HS-5 (cell line): ENCODE measurements around the gene DQX1.
"Not testable (repeated sequence)": the region's sequence is repeated elsewhere in the genome, so short reads cannot be mapped to it uniquely, and the experiment has no call there.

Experiments
- DNase-seq: peaks from one replicate; pipeline ENCODE4 v3.0.0-alpha.2; 2012; ENCODE audit warnings: low read depth

DQX1 gene, protein sequence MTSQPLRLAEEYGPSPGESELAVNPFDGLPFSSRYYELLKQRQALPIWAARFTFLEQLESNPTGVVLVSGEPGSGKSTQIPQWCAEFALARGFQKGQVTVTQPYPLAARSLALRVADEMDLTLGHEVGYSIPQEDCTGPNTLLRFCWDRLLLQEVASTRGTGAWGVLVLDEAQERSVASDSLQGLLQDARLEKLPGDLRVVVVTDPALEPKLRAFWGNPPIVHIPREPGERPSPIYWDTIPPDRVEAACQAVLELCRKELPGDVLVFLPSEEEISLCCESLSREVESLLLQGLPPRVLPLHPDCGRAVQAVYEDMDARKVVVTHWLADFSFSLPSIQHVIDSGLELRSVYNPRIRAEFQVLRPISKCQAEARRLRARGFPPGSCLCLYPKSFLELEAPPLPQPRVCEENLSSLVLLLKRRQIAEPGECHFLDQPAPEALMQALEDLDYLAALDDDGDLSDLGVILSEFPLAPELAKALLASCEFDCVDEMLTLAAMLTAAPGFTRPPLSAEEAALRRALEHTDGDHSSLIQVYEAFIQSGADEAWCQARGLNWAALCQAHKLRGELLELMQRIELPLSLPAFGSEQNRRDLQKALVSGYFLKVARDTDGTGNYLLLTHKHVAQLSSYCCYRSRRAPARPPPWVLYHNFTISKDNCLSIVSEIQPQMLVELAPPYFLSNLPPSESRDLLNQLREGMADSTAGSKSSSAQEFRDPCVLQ

DNA sequence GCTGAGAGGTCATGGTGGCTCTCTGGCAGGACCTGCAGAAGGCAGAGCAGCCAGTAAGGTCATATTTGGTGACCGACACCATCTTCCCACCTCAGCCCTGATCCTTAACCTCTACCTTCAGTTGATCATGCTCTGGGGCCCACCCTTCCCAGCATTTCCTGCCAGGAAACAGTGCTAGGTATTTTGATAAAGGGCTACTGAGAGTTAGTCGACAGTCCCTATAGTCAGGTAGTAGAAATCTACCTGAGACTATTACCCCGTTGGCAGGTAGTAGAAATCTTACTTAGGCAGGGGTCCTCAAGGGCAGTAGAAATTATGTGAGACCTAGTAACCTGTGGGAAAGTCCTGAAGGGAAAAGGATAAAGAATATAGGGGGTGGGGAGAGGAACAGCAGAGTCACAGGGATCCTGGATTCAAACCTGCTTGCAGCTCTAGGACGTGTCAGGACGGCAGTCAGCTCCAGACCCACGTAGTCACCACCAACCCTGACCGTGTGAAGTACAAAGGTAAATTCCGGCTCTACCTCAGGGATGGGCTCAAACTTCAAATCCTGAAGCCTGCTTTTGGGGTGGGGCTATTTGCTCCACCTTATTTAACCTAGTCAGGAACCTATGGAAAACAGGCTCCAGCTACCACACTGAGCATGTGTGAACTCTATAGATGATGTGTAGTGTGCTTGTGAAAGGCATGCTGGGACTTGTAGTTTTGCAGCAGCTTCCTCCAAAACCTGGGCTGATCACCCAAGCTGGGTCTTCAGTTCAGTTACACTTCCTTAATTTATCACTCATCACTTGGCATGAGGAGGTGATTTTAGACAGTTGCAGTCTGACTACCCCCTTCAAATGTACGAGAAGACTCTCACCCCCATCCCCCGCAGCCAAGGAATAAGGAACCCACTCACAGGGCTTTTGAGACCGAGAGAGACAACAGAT lies at the start of gene DQX1:
TSS of gene DQX1 (minus strand) at position 515 of the 932 bp plus-strand sequence. CDS start at position 13, 502 bp downstream.
- DNase-seq: no peak

DNA sequence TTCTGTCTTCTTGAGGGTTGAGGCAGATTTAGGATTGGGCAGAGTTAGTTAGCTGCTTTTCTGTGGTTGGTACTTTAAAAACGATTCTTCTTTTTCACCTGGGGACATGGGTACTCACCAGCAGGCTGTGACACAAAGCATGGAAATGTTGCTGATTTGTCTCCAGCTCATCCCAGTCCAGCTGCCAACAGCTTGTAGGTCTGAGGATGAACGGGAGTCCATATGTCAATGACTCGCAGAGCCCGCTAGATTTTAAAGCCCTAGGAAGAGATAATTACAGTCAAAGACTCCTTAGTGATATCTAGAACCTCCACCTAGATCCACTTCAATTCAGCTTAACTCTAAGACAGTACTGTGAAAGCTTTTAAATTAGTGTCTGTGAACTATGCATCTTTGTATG lies 49.3 kb upstream of the DQX1 start:
- no peak for DNase-seq

DNA sequence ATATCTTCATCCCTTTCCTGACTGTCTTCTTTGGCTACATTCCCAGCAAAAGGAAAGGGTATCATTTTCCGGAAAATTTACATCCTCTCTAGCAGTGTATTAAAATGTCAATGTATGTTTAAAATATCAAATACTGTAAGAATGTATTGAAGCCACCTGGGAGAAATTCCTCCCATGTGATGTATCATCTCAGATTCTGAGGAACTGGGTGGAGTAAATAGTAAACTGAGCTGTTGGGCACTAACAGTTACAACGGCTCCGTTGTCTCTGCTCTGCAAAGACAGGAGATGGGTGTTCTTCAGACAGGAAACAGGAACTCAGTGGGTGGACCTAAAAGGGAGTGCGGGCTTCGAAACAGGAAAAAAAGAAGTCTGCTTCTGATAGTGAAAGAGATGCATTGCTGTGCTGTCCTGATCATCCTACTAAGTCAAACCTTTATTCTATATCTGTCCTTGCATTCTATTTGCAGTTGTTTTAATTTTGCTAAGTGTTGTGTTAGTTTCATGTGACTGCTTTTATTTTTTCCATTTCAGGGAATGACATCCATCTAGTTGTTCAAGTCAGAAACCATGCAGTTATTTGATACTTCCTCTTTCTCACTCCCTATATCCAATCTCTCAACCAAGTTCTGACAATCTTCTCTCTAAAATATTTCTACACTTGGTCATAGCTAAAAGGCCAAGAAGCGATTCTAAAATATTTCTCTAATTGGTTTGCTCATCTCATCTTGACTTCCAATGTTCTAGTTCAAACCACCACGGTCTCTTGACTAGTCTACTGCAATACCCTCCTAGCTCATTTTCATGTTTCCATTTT lies 47.9 kb upstream of the DQX1 start:
- DNase-seq: peak; percentile 82

DNA sequence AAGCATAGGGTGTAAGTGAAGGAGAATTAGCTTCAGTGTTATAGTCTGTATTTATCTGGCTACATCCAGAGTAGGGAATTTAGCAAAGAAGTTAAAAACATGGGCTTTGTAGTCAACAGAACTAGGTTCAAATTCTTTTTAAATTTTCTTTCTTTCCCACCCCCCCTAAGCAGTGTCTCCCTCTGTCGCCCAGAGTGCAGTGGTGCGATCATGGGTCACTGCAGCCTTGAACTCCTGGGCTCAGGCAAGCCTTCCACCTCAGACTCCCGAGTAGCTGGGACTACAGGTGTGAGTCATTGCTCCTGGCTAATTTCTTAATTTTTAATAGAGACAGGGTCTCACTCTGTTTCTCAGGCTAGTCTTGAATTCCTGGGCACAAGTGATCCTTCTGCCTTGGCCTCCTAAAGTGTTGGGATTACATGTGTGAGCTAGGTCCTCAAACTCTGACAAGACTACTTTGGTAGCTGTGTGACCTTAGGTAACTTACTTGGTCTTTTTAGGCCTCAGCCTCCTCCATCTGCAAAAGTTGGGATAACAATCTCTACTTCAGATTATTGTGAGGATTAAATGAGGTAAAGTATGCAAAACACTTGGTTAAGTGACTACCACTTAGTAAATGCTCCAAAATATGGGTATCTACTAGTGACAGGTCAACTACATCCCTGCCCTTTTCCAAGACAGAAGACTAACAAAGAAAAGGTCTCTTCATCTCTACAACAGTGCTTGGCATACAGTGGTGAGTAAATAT lies 46.3 kb upstream of the DQX1 start:
- DNase-seq: no peak

DNA sequence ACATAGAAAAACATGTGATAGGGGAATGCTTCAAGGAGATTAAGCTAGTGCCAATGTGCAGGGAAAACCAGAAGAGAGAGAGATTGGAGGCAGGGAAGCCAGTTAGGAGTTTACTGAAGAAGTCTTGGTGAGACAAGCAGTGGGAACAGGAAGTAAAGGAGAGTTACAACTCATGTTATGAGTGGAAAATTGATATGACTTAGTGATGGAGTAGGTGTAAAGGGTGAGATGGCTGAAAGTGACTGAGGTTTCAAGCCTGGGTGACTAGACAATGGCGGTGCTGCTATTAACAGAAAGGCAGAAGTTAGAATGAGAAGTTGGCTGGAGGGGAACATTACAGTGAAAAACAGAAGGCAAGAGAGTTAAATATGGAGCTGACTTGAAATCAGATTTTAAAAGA lies 45.0 kb upstream of the DQX1 start:
- DNase-seq: no peak

DNA sequence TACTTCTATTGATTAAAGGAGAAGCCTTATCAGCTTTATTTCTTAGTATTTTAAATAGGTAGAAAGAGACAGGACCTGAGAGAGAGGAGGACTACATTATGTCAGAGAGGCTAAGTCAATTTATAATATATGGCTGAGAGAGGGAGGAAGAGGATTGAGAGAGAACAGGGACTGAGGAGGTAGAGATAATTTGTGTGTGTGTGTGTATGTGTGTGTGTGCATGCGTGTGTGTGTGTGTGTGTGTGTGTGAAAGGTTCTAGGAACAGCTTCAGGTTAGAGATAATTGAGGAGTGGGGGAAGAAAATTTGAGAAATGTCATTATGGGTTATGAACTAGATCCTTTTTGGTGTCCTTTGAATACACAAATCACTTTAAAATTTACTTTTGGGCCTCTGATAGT lies 43.7 kb upstream of the DQX1 start:
- DNase-seq: no peak

DNA sequence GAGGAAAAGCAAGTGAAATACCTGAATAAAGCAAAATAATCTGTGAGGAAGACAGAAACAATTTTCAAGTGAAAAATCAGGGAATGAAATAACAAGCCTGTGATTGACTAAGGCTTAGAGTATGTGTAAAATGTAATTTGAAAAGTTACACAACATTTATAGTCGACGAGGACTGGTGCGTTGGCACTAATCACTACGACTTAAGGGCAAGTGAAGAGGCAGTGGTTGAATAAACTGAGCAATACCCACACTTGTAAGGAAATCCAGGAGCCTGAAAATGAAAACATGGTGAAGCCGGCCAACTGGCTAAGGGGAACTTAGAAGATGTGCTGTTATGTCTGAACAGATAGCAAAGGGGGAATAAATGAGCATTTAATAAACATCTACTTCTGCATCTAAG lies 41.9 kb upstream of the DQX1 start:
- peak; percentile 91 for DNase-seq

DNA sequence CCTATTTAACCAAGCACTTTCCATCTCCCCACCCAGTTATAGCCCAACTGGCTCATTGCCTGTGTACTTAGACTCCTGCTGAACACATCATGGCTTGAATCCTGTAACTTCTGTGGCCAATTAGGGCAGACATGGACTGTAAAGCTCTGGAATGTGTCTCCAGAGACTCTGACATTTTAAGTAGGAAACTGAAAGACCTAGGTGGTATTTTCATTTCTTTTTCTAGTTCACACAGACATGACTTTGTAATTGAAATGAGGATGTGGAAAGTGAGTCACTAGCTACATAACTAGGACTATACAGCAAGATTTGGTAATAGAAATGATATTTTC lies 40.7 kb upstream of the DQX1 start:
- peak; percentile 89 for DNase-seq

DNA sequence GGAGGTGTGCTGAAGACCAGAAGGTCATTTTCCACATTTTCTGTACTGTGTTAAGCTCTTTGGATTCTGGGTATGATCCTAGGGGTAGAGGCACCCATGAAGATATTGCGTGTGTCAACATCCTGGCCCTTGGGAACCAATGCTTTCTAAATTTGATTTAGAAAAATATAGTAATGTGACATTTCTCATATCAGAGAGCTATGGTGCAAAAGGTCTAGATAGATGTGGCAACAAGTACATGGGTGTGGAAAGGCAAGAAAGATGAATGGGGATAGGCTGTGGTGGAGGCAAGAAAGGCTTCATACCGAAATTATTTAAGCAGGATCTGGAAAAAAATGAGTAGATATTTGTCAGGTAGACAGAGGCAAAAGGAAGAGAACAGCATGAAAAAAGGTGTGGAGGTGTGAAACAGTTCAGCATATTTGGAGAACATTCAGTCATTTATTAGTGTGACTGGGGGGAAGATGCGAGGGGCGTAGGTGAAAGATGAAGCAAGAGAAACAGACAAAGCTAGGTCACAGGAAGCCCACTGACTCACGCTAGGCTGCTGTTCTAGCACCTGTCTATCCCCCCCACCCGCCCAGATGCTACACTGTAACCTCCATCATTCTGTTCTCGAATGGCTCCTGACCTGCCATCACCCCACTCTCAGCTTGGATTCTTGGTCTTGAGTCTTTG lies 40.2 kb upstream of the DQX1 start:
- DNase-seq: no peak

DNA sequence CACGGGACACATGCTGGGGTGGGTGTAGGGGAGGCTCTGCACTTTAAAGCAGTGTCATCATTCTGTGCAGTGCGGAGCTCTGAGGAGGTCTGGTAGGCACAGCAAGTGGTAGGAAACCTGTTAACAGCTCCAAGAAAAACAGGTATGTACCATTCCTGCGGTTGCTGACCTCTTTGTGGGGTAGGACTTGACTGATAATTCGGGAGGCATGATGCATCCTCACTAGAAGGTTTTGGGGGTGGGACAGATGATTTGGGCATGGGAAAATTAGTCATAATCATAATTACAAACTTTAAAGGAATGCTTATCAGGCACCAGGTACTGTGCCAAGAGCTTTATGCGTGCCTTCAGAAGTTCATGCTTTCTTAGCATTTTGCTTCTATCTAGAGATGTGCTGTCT lies 38.2 kb upstream of the DQX1 start:
- DNase-seq: peak; percentile 74

DNA sequence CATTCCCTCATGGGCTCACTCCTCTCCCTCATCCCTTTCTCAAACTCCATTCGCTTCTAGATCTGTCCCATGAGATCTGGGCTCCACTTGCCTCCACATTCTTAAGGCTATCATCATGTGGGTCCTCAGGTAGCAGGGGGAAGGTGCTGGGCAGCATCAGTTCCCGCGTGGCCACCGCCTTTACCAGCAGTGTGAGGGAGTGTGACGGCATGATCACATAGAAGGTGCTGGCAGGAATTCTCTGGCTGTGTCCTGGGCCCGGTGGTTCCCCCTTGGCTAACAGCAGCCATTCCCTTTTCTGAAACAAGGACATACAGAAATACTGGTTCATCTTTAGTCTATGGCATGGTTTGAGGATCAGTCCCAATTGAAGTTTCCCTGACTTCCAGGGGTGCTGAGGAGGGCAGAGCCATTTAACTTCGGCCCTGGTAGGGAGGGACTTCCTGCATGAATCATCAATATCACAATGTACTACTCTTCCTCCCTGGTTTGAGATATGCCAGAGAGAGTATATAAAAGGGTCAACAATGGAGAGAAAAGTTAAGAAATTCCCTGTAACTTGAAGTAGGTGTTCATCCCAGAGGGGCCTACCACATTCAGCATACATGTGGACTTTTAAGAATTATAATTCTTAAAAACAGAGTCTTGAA lies 36.2 kb upstream of the DQX1 start:
- no peak for DNase-seq

DNA sequence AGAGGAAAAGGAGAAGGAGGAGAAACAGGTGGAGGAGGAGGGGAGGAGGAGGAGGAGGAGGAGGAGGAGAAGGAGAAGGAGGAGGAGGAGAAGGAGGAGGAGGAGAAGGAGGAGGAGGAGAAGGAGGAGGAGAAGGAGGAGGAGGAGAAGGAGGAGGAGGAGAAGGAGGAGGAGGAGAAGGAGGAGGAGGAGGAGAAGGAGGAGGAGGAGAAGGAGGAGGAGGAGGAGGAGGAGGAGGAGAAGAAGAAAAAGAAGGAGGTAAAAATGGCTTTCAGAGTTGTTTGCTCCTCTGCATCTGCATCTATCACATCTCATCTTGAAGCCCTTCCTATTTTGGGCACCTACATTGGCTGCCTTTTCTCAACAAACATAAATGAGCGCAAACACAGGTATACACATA lies 35.0 kb upstream of the DQX1 start:
- not testable (repeated sequence) for DNase-seq

DNA sequence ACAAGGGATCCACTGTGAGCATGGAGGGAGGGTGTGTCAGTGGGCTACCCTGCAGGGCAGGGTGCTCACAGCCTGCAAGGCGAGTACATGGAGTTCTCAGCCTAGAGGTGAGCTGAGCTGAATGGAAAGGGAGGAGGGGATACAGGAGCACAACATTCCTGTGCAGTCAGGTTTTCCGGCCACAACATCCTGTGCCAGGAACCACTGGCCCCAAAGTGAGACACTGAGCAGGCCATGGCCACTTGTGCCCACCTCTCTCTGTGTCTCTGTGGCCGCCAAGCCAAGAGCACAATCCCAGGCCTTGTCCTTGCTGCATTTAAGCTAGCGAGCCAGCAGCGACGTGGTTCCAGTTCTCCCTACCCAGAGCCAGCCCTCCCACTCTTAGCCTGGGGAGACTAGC lies 34.6 kb upstream of the DQX1 start:
- DNase-seq: no peak

DNA sequence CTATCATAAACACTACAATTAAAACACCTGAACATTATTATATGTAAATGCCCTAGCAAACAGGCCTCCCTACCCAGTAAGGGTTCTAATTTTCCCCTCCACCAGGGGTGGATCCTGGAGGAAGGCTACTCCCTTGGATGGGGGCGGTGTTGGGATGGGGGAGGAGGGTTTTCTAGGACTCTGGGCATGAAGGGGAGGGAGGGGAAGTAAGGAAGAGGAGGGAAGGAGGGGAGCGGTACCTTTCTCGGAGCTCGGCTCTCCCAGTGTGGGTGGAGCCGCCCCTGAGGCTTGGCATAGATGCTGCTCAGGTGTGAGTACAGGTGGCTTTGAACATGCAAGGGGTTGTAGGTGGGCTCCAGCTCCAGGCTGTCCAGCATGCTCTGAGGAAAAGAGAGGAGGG lies 33.9 kb upstream of the DQX1 start:
- no peak for DNase-seq

DNA sequence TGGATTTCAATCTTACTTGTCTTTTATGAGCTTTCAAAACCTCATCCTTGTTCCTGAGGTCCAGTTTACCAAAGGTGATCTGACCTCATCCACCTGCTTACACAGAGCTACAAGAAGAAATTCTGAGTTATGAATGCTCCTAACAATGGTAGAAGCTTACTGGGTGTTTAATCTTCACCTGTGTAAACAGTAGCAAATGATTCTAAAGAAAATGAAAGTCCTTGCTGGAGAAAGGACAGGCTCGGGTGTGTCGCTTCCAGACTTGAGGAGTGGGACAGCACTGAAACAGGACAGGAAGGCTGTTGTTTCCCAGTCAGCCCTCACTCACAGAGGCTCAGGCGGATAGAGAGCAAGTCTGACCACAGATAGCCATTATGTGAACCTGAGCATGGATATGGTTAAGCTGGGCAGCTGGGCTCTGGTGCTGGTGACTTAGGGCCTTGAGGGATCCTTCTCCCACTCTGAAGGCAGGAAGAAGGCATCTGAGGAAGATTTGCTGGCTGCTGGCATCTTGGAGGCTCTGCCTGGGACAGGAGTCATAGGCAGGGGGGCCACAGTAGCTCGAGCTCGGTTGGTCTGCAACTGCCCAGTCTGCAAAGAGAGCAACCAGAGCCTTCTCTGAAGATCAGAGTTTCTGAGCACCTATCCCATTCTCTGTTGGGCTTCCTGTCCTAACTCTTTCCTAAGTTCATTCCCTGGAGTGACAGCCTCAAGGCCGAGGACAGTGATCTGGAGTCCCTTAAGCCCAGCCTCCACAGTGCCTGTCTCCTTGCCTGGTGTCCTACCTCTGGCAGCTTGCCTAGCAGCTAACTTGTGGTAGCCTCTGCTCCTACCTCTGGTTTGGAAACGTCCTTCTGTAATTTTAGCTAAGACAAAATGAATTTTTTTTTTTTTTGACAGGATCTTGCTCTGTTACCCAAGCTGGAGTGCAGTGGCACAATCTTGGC lies 32.5 kb upstream of the DQX1 start:
- no peak for DNase-seq

DNA sequence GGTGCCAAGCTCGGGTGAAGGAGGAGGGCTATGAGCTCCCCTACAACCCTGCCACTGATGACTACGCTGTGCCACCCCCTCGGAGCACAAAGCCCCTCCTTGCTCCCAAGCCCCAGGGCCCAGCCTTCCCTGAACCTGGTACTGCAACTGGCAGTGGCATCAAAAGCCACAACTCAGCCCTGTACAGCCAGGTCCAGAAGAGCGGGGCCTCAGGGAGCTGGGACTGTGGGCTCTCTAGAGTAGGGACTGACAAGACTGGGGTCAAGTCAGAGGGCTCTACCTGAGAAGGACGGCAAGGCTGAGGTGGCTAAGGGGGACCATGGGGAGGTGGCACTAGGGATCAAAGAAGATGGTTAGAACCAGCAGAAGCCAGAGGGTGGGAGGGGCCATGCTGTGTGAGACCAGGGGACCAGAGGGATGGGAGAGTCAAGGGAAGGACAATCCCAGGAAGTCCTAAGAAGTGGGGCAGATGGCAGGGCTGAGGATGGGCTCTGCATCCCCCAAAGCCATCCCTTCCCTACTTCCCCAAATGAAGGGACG lies 30.9 kb upstream of the DQX1 start:
- no peak for DNase-seq

DNA sequence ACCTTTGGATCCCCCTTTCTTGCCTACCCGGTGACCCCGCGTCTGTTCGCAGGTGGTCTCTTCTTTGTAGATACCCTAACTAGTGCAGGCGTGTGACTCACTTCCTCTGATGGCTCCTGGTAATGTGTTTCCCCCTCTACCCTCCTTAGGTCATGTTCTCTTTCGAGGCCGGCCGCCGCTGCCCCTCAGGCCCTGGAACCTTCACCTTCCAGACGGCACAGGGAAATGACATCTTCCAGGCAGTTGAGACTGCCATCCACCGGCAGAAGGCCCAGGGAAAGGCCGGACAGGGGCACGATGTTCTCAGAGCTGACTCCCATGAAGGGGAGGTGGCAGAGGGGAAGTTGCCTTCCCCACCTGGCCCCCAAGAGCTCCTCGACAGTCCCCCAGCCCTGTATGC lies 30.1 kb upstream of the DQX1 start:
- no peak for DNase-seq

DNA sequence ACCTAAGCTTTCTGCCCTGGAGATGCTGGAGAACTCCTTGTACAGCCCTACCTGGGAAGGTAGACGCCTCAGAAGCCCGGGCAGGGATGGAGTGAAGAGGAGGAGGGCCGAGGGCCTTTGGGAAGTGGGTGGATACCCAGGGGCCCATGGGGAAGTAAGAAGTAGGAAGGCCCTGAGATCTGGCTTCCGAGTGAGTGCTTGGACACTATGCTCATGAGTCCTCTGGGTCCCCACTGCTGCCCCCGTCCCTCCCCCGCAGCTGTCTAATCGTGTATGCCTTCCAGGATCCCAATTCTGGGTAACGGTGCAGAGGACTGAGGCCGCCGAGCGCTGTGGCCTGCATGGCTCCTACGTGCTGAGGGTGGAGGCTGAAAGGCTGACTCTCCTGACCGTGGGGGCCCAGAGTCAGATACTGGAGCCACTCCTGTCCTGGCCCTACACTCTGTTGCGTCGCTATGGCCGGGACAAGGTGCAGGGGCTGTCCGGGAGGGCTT lies 29.6 kb upstream of the DQX1 start:
- no peak for DNase-seq
